Measurements from ENCODE around the gene MCM3AP.

The MCM3AP gene

GRCh38 chr21:46273341-46273740 lies 12.1 kb downstream of the MCM3AP start:
- DNase-seq (ENCODE audit: low read depth, low spot score), result no peak

GRCh38 chr21:46269466-46269865 lies 15.9 kb downstream of the MCM3AP start:
- no peak for DNase-seq (ENCODE audit: low read depth, low spot score)

- no peak for DNase-seq (ENCODE audit: low read depth, low spot score)
Observed at GRCh38 chr21:46268371-46268770, 17.0 kb downstream of the MCM3AP start.

GRCh38 chr21:46266946-46267345 lies 18.5 kb downstream of the MCM3AP start:
- no peak for DNase-seq (ENCODE audit: low read depth, low spot score)

GRCh38 chr21:46265736-46266525 lies 19.5 kb downstream of the MCM3AP start:
- DNase-seq (ENCODE audit: low read depth, low spot score), result no peak

GRCh38 chr21:46264690-46265144 lies 20.7 kb downstream of the MCM3AP start:
- no peak for DNase-seq (ENCODE audit: low read depth, low spot score)

GRCh38 chr21:46264046-46264689 lies 21.2 kb downstream of the MCM3AP start:
- DNase-seq (ENCODE audit: low read depth, low spot score), result no peak

GRCh38 chr21:46256501-46256994 lies 28.9 kb downstream of the MCM3AP start:
- no peak for DNase-seq (ENCODE audit: low read depth, low spot score)

- no peak for DNase-seq (ENCODE audit: low read depth, low spot score)
Observed at GRCh38 chr21:46255758-46256337, 29.6 kb downstream of the MCM3AP start.

GRCh38 chr21:46255166-46255565 lies 30.2 kb downstream of the MCM3AP start:
- no peak for DNase-seq (ENCODE audit: low read depth, low spot score)

GRCh38 chr21:46254208-46254975 lies 31.0 kb downstream of the MCM3AP start:
- no peak for DNase-seq (ENCODE audit: low read depth, low spot score)

- DNase-seq (ENCODE audit: low read depth, low spot score), result peak; percentile 26
Observed at GRCh38 chr21:46253610-46254124, 31.7 kb downstream of the MCM3AP start.

- DNase-seq (ENCODE audit: low read depth, low spot score), result no peak
Observed at GRCh38 chr21:46252840-46253239, 32.6 kb downstream of the MCM3AP start.

- no peak for DNase-seq (ENCODE audit: low read depth, low spot score)
Observed at GRCh38 chr21:46250146-46250725, 35.2 kb downstream of the MCM3AP start.

- no peak for DNase-seq (ENCODE audit: low read depth, low spot score)
Observed at GRCh38 chr21:46248827-46249226, 36.6 kb downstream of the MCM3AP start.

- no peak for DNase-seq (ENCODE audit: low read depth, low spot score)
Observed at GRCh38 chr21:46248422-46248782, 37.0 kb downstream of the MCM3AP start.

GRCh38 chr21:46247699-46248421 lies 37.6 kb downstream of the MCM3AP start:
- DNase-seq (ENCODE audit: low read depth, low spot score), result no peak

- no peak for DNase-seq (ENCODE audit: low read depth, low spot score)
Observed at GRCh38 chr21:46246345-46246744, 39.1 kb downstream of the MCM3AP start.

GRCh38 chr21:46245213-46245915 lies 40.0 kb downstream of the MCM3AP start:
- no peak for DNase-seq (ENCODE audit: low read depth, low spot score)

- DNase-seq (ENCODE audit: low read depth, low spot score), result no peak
Observed at GRCh38 chr21:46244602-46245001, 40.8 kb downstream of the MCM3AP start.
